Measurements from ENCODE around the gene SPATA16.

DNA sequence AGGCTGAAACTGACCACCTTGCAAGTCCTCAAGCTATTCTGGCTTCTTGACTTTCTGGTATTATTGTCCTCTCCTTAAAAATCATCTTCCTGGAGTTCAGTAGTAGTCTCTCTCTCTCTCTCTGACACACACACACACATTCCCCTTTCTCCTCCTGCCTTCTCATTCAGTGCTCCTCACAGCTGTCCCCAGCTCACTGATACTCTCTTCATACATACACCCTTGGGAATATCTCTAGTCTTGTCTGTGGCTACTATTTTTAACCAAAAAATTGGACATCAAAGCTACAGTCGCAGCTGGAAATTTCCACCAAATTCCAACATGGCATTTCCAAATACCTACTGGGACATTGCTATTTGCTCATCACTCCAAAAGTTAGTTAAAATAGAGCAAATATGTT lies 211.6 kb downstream of the SPATA16 start:
- TF ChIP-seq SUZ12 (IDR thresholded peaks at IDR 0.05; ENCODE audit: extremely low read depth, insufficient read depth, insufficient read length) (no peak), ZNF274 (IDR thresholded peaks at IDR 0.05; ENCODE audit: low read depth, low read length) (no peak), YY1 (IDR thresholded peaks at IDR 0.05; ENCODE audit: insufficient read depth, insufficient read length) (no peak)

Data from NT2/D1 (cell line).